IPS-18c (cell line): ENCODE data around the gene DENND6B.
A peak's percentile ranks its signal among the peaks of the same experiment; 100 is the strongest.

Experiments
- H3K4me3 ChIP-seq: 2 replicates; pipeline ENCODE4 v1.7.0; 2013; ENCODE audit warnings: low read depth, mild to moderate bottlenecking, low read length, moderate library complexity; ENCODE audit not compliant: insufficient read depth
- H3K9me3 ChIP-seq: one replicate; pipeline ENCODE4 v1.6.1; 2013; ENCODE audit warnings: mild to moderate bottlenecking, low read length, moderate library complexity; ENCODE audit not compliant: control insufficient read depth, insufficient read depth

The DENND6B gene

GRCh38 chr22:50310031-50310722, 16.6 kb downstream of the DENND6B start:
- H3K4me3 ChIP-seq: no peak overlapping the region
- H3K9me3 ChIP-seq: no peaks in the 10 kb centered on the region

GRCh38 chr22:50309601-50309991, 17.2 kb downstream of the DENND6B start:
- Histone ChIP-seq H3K9me3 (no peaks in the 10 kb centered on the region), H3K4me3 (no peak overlapping the region)

- no peak overlapping the region for H3K4me3 ChIP-seq
- H3K9me3 ChIP-seq: no peaks in the 10 kb centered on the region
Observed at GRCh38 chr22:50308986-50309600, 17.7 kb downstream of the DENND6B start.

GRCh38 chr22:50308597-50308935, 18.2 kb downstream of the DENND6B start:
- H3K9me3 ChIP-seq: no peaks in the 10 kb centered on the region

GRCh38 chr22:50307890-50308596, 18.8 kb downstream of the DENND6B start:
- Histone ChIP-seq H3K4me3 (no peak overlapping the region), H3K9me3 (no peaks in the 10 kb centered on the region)

More at GRCh38 chr22:50308597-50308935, 18.2 kb downstream of the DENND6B start:
- H3K4me3 ChIP-seq: no peak overlapping the region

GRCh38 chr22:50306753-50307749, 19.8 kb downstream of the DENND6B start, which contains the start of gene PLXNB2:
Gene PLXNB2 (minus strand): TSS chr22:50307646. CDS start chr22:50290584, 17,062 bp downstream.
- H3K9me3 ChIP-seq: no peaks in the 10 kb centered on the region
- H3K4me3 ChIP-seq: peak within 1 kb of the TSS; percentile 73

GRCh38 chr22:50305923-50306566, 20.8 kb downstream of the DENND6B start:
- Histone ChIP-seq H3K9me3 (no peaks in the 10 kb centered on the region), H3K4me3 (peak overlapping the region; percentile 73)

- Histone ChIP-seq H3K9me3 (no peaks in the 10 kb centered on the region), H3K4me3 (peak overlapping the region; percentile 73; the same call in 1 of the 2 replicates)
Observed at GRCh38 chr22:50305393-50305922, 21.4 kb downstream of the DENND6B start.

- Histone ChIP-seq H3K4me3 (no peak overlapping the region), H3K9me3 (no peaks in the 10 kb centered on the region)
Observed at GRCh38 chr22:50304528-50305392, 22.1 kb downstream of the DENND6B start.

- Histone ChIP-seq H3K4me3 (no peak overlapping the region; the same call in 1 of the 2 replicates), H3K9me3 (no peaks in the 10 kb centered on the region)
Observed at GRCh38 chr22:50303848-50304527, 22.8 kb downstream of the DENND6B start.

- H3K9me3 ChIP-seq: no peaks in the 10 kb centered on the region
- no peak overlapping the region for H3K4me3 ChIP-seq
Observed at GRCh38 chr22:50303515-50303847, 23.3 kb downstream of the DENND6B start.

GRCh38 chr22:50302564-50302963, 24.2 kb downstream of the DENND6B start:
- no peaks in the 10 kb centered on the region for H3K9me3 ChIP-seq
- no peak overlapping the region for H3K4me3 ChIP-seq

GRCh38 chr22:50302041-50302541, 24.7 kb downstream of the DENND6B start:
- Histone ChIP-seq H3K4me3 (peak overlapping the region; percentile 20; the same call in 1 of the 2 replicates), H3K9me3 (no peaks in the 10 kb centered on the region)

- no peak overlapping the region for H3K4me3 ChIP-seq
- H3K9me3 ChIP-seq: no peaks in the 10 kb centered on the region
Observed at GRCh38 chr22:50301581-50301991, 25.2 kb downstream of the DENND6B start.
